Upper lobe of left lung (tissue), 4 donors: Measurements from ENCODE around the gene CASD1.

ENCODE experiments used
- CTCF ChIP-seq, 6 experiments: fragments of 450-650 bp in 4 of 6; fragments of 200-600 bp in 2 of 6; sonication (generic) in 2 of 6; IDR thresholded peaks; one replicate each; pipeline ENCODE4 v1.5.1; 2016 to 2019; ENCODE audit warnings: antibody characterized with exemption in 6 of 6
- EP300 ChIP-seq, 4 donors: sonication (generic); formaldehyde crosslinking; IDR thresholded peaks; one replicate each; pipeline ENCODE4 v1.5.1; 2017; ENCODE audit warnings: antibody characterized with exemption in 4 of 4, control low read depth in 2 of 4

- TF ChIP-seq EP300 (IDR thresholded peaks at IDR 0.05) (no peak), CTCF (IDR thresholded peaks at IDR 0.05) (no peak)
These were observed 55.8 kb downstream of the CASD1 start for GRCh38 chr7:94565247-94565894.
